Breast epithelium (tissue), 3 donors: ENCODE measurements around the gene CKMT1A.

Experiments
- CTCF ChIP-seq, 3 donors: fragments of 450-650 bp; IDR thresholded peaks; one replicate each; pipeline ENCODE4 v1.5.1; 2016 to 2017; ENCODE audit warnings: antibody characterized with exemption in 3 of 3, mild to moderate bottlenecking in 3 of 3, moderate library complexity in 3 of 3
- POLR2A ChIP-seq: fragments of 450-650 bp; IDR thresholded peaks from one replicate; pipeline ENCODE4 v1.6.1; 2016; ENCODE audit warnings: antibody characterized with exemption, mild to moderate bottlenecking, moderate library complexity
- POLR2AphosphoS5 ChIP-seq, 3 donors: sonication (generic); formaldehyde crosslinking; IDR thresholded peaks; one replicate each; pipeline ENCODE4 v1.6.1; 2017; ENCODE audit warnings: antibody characterized with exemption in 3 of 3

- peak; percentile 90 for TF ChIP-seq POLR2A
- peak in 2 of 3 donors; percentile 20 to 49 for TF ChIP-seq CTCF (IDR thresholded peaks at IDR 0.05)
- peak; percentile 48 to 95 (median 84) for TF ChIP-seq POLR2AphosphoS5 (IDR thresholded peaks at IDR 0.05)
Observed at GRCh38 chr15:43746245-43746902, 52.7 kb downstream of the CKMT1A start, which contains the start of gene PDIA3.
